Measurements from ENCODE around the gene SQSTM1.

GRCh38 chr5:179788193-179788854, 32.4 kb upstream of the SQSTM1 start:
- TF ChIP-seq CTCF (IDR thresholded peaks at IDR 0.05) (no peak), POLR2A (IDR thresholded peaks at IDR 0.05) (no peak)

Measured in esophagus squamous epithelium (tissue), 4 donors.